Right lobe of liver (tissue), 6 donors: ENCODE measurements around the gene MEF2A. TPM values are rescaled to one million over a fixed set of nuclear protein-coding genes. Genes with fewer than 3 reads are reported as not detected.
A peak's percentile ranks its signal among the peaks of the same experiment; 100 is the strongest.

Experiments
- ATAC-seq, 4 donors: fragments of 200-7000 bp; cut with Tn5 transposase; one replicate each; pipeline ENCODE4 v1.9.1; 2020; ENCODE audit warnings: mild to moderate bottlenecking in 4 of 4, moderate library complexity in 4 of 4
- DNase-seq, 3 donors: peaks; one replicate each; pipeline ENCODE4 v3.0.0-alpha.2; 2020
- H3K27ac ChIP-seq, 3 donors: fragments of 200-600 bp; one replicate each; pipeline ENCODE4 v1.8.0; 2022
- H3K27me3 ChIP-seq, 2 donors: fragments of 200-600 bp; one replicate each; pipeline ENCODE4 v1.8.0; 2022
- H3K36me3 ChIP-seq, 4 donors: fragments of 200-600 bp; sonication (generic) in 1 of 4; one replicate each; pipeline versions ENCODE4 v1.5.1 to v1.8.0; 2017 to 2022; ENCODE audit warnings: control low read depth in 1 of 4
- H3K4me1 ChIP-seq, 4 donors: fragments of 200-600 bp; sonication (generic) in 1 of 4; one replicate each; pipeline versions ENCODE4 v1.5.1 to v1.8.0; 2017 to 2022; ENCODE audit warnings: control low read depth in 1 of 4
- H3K4me3 ChIP-seq, 3 donors: fragments of 200-600 bp; one replicate each; pipeline ENCODE4 v1.8.0; 2022
- H3K9me3 ChIP-seq, 4 donors: fragments of 200-600 bp; sonication (generic) in 1 of 4; one replicate each; pipeline versions ENCODE4 v1.5.1 to v1.8.0; 2017 to 2022; ENCODE audit warnings: control low read depth in 1 of 4
- POLR2A ChIP-seq: fragments of 450-650 bp; IDR thresholded peaks from one replicate; pipeline ENCODE4 v1.6.1; 2017; ENCODE audit warnings: antibody characterized with exemption, mild to moderate bottlenecking
- WGBS: methylation state at CpG from one replicate; pipeline ENCODE4 v1.1.6; 2018; ENCODE audit warnings: low coverage, low lambda C conversion rate; ENCODE audit not compliant: insufficient coverage; ENCODE audit errors: missing lambda C conversion rate; 5-methylcytosine and 5-hydroxymethylcytosine counted together
- intact Hi-C, 2 donors: fragments of 100-400 bp; cut with DNase I; formaldehyde crosslinking; loops; one replicate each; pipeline versions ENCODE4 v1.11.2 to v1.14.1; 2022
- total RNA-seq, 6 experiments: library from RNA; depleted of rRNA in 2 of 6; stranded (reverse); fragments of >200 nt in 2 of 6; fragmentation: NEBNext Ultra II Directional in 3 of 6; extraction: Animal tissue kit (Norgen Biotek cat#: 25700) in 3 of 6; gene quantifications; one replicate each; pipeline versions ENCODE4 v1.1.0 to v1.2.4, GENCODE V29; 2016 to 2023
- TF ChIP-seq, protein P1 (sequence below), 4 donors: fragments of 200-600 bp in 3 of 4; fragments of 450-650 bp in 1 of 4; IDR thresholded peaks; one replicate each; pipeline versions ENCODE4 v1.5.1 to v1.8.0; 2016 to 2022; ENCODE audit warnings: antibody characterized with exemption in 4 of 4, mild to moderate bottlenecking in 2 of 4
- donor health status: DM: no; HTN: yes; CAD: no.
- donor health status: DM: no; HTN: no; CAD: no.
- donor health status: DM: no; HTN: no; CAD: no.
- donor health status: DM: no; HTN: yes; CAD: no.
- donor health status: DM: no; HTN: yes; CAD: no.

Gene MEF2A
- total RNA-seq, 6 experiments from 2014 or later: 20.1 to 35.5 (median 25.4) TPM

DNA sequence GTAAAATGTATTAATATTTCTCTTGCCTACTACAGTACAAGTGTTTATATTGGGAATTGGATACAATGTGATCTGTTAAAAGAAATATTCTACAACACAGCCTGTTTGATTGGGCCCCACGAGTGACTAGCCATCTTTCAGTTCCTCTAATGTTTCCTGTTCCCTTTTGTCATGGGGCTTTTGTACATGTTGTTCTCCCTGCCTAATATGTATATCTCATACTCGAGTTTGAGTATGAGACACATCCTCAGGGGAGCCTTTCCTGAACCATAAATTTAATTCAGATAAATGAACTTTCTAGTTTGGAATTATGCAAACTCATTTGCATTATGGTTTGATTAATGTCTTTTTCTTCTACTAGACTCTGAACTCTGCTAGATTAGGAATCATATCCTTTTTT, 65.5 kb downstream of the MEF2A start:
- Histone ChIP-seq H3K4me3 (no peak overlapping the region), H3K36me3 (no peaks in the 10 kb centered on the region), H3K27me3 (no peaks in the 10 kb centered on the region), H3K4me1 (peaks cover 0 to 59% (median 18%) of the 10 kb centered on the region in 4 donors), H3K9me3 (no peaks in the 10 kb centered on the region), H3K27ac (peak overlapping the region; percentile 1 to 77 (median 68))
- 24% methylated on average over 2 of the region's 2 CpGs for WGBS
- ATAC-seq: peak; percentile 32 to 67 (median 38)
- intact Hi-C loops: no loop called here
- TF ChIP-seq POLR2A: no peak
- TF ChIP-seq, protein P1, sequence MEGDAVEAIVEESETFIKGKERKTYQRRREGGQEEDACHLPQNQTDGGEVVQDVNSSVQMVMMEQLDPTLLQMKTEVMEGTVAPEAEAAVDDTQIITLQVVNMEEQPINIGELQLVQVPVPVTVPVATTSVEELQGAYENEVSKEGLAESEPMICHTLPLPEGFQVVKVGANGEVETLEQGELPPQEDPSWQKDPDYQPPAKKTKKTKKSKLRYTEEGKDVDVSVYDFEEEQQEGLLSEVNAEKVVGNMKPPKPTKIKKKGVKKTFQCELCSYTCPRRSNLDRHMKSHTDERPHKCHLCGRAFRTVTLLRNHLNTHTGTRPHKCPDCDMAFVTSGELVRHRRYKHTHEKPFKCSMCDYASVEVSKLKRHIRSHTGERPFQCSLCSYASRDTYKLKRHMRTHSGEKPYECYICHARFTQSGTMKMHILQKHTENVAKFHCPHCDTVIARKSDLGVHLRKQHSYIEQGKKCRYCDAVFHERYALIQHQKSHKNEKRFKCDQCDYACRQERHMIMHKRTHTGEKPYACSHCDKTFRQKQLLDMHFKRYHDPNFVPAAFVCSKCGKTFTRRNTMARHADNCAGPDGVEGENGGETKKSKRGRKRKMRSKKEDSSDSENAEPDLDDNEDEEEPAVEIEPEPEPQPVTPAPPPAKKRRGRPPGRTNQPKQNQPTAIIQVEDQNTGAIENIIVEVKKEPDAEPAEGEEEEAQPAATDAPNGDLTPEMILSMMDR (IDR thresholded peaks at IDR 0.05): no peak
- DNase-seq: no peak

DNA sequence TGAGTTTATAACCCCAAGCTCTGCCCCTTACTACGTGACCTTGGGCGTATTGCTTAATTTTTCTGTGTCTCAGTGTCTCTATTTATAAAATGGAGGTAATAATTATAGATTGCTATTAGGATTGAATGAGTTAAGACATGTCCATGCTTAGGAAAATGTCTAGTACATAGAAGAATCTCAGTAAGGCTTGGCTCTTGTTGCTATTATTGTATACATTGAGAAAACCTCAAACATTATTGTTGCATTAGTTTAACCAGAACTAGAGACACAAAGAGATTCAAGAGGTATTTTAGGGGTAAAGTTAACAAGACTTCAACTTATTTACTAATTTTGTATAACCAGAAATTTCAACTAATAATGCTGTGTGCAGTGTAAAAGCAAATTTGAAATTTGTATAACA, 66.7 kb downstream of the MEF2A start:
- intact Hi-C loops: no loop called here
- Histone ChIP-seq H3K4me1 (peaks cover 0 to 51% (median 17%) of the 10 kb centered on the region in 4 donors), H3K9me3 (no peaks in the 10 kb centered on the region), H3K27ac (peak overlapping the region in 1 of 3 donors; percentile 22), H3K27me3 (no peaks in the 10 kb centered on the region), H3K36me3 (no peaks in the 10 kb centered on the region), H3K4me3 (no peak overlapping the region)
- no peak for TF ChIP-seq POLR2A
- TF ChIP-seq, protein P1 (IDR thresholded peaks at IDR 0.05): no peak
- ATAC-seq (no peak), DNase-seq (no peak)
- 42% methylated on average over 2 of the region's 2 CpGs for WGBS

DNA sequence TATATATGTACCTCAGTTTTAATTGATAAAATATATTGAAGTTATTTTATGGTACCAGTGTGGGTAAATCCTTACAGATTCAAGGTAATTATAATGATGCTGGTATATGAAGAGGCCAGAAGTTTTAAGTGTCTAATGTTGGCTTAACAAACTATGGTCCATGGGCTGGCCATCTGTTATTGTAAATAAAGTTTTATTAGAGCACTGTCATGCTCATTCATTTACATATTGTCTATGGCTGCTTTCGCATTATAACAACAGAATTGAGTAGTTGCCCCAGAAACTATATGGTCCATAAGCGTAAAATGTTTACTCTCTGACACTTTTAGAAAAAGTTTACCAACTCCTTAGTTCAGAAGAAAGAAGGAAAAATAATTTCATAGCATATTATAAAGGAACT, 67.9 kb downstream of the MEF2A start:
- 97% methylated on average over 2 of the region's 2 CpGs for WGBS
- Histone ChIP-seq H3K9me3 (no peaks in the 10 kb centered on the region), H3K27me3 (no peaks in the 10 kb centered on the region), H3K4me1 (peaks cover 0 to 41% (median 15%) of the 10 kb centered on the region in 4 donors), H3K4me3 (no peak overlapping the region), H3K36me3 (no peaks in the 10 kb centered on the region), H3K27ac (no peak overlapping the region)
- ATAC-seq (no peak), DNase-seq (no peak)
- TF ChIP-seq, protein P1 (IDR thresholded peaks at IDR 0.05): no peak
- TF ChIP-seq POLR2A: no peak
- intact Hi-C loops: no loop called here

DNA sequence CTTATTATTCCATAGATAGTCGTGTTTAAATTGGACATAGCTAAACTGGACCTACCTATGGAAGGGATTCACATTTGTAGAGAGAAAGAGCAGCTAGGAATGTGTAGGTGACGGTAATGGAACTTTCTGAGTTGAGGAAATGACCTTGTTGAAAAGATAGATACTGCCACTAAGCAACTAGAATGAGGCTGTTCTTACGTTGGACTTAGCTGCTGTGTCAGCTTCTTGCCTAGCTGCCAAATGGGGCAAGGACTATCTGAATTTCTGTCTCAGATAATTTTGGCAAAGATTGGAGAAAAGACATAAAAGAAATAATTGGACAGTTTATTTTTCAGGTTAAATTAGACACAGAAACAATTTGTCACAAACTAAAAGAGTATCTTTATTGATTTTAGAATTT, 68.8 kb downstream of the MEF2A start:
- WGBS: 45% methylated on average over 3 of the region's 3 CpGs
- Histone ChIP-seq H3K27me3 (no peaks in the 10 kb centered on the region), H3K9me3 (no peaks in the 10 kb centered on the region), H3K27ac (peak overlapping the region in 1 of 3 donors; percentile 8), H3K4me3 (no peak overlapping the region), H3K4me1 (peaks cover 0 to 33% (median 11%) of the 10 kb centered on the region in 4 donors), H3K36me3 (no peaks in the 10 kb centered on the region)
- no peak for TF ChIP-seq POLR2A
- TF ChIP-seq, protein P1 (IDR thresholded peaks at IDR 0.05): no peak
- DNase-seq: no peak
- intact Hi-C loops: no loop called here
- ATAC-seq: peak; percentile 31 to 62 (median 48)

DNA sequence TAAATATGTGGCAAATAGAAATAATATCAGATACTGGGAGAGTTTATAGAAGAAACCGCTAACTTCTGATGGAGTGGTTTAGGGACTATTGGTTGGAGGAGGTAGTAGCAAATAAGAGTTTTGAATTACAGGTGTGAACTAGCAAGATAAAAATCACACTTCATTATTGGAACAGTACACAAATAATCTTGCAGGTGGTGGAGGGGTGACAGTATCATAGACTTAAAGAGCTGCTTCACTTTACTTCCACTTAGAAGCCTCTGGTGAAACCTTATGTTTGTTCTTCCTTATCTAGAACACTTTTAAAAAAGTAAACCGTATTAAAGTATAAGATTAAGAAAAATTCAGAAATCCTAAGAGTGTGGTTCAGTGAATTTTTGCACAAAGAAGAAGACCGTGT, 69.4 kb downstream of the MEF2A start:
- WGBS: 94% methylated on average over 3 of the region's 3 CpGs
- Histone ChIP-seq H3K9me3 (no peaks in the 10 kb centered on the region), H3K4me1 (peaks cover 0 to 27% (median 10%) of the 10 kb centered on the region in 4 donors), H3K36me3 (no peaks in the 10 kb centered on the region), H3K27ac (no peak overlapping the region), H3K27me3 (no peaks in the 10 kb centered on the region), H3K4me3 (no peak overlapping the region)
- TF ChIP-seq POLR2A: no peak
- TF ChIP-seq, protein P1 (IDR thresholded peaks at IDR 0.05): no peak
- ATAC-seq: no peak
- intact Hi-C loops: no loop called here
- no peak for DNase-seq
